ENCODE data around the gene APLNR.

Gene APLNR

GRCh38 chr11:57273448-57274058 is 36.5 kb upstream of the APLNR start:
- H3K27ac ChIP-seq: no peak overlapping the region

GRCh38 chr11:57269571-57270021 is 32.5 kb upstream of the APLNR start:
- no peaks in the 10 kb centered on the region for H3K9me3 ChIP-seq
- peaks cover 5% of the 10 kb centered on the region for H3K27me3 ChIP-seq
- no peak overlapping the region for H3K27ac ChIP-seq
- H3K36me3 ChIP-seq: no peaks in the 10 kb centered on the region
- H3K4me1 ChIP-seq (ENCODE audit: control insufficient read depth in 1 of 2, insufficient read depth in 1 of 2, low read depth in 1 of 2, low read length in 1 of 2): no peaks in the 10 kb centered on the region
- no peak for TF ChIP-seq CTCF (IDR thresholded peaks at IDR 0.05)
- no peak overlapping the region for H3K4me3 ChIP-seq (ENCODE audit: low read depth in 1 of 2, low read length in 1 of 2)

More at GRCh38 chr11:57273448-57274058, 36.5 kb upstream of the APLNR start:
- TF ChIP-seq CTCF (IDR thresholded peaks at IDR 0.05): no peak
- peaks cover 3 to 5% of the 10 kb centered on the region in 2 experiments for H3K4me1 ChIP-seq (ENCODE audit: control insufficient read depth in 1 of 2, insufficient read depth in 1 of 2, low read depth in 1 of 2, low read length in 1 of 2)
- no peak overlapping the region for H3K4me3 ChIP-seq (ENCODE audit: low read depth in 1 of 2, low read length in 1 of 2)
- no peaks in the 10 kb centered on the region for H3K9me3 ChIP-seq
- peaks cover 29% of the 10 kb centered on the region for H3K27me3 ChIP-seq
- no peaks in the 10 kb centered on the region for H3K36me3 ChIP-seq

GRCh38 chr11:57266157-57266556 is 29.1 kb upstream of the APLNR start:
- Histone ChIP-seq H3K4me3 (ENCODE audit: low read depth in 1 of 2, low read length in 1 of 2) (no peak overlapping the region), H3K36me3 (no peaks in the 10 kb centered on the region), H3K4me1 (ENCODE audit: control insufficient read depth in 1 of 2, insufficient read depth in 1 of 2, low read depth in 1 of 2, low read length in 1 of 2) (no peaks in the 10 kb centered on the region), H3K27ac (no peak overlapping the region), H3K9me3 (no peaks in the 10 kb centered on the region), H3K27me3 (peaks cover 5% of the 10 kb centered on the region)
- TF ChIP-seq CTCF (IDR thresholded peaks at IDR 0.05): no peak

GRCh38 chr11:57263351-57263750 is 26.3 kb upstream of the APLNR start:
- Histone ChIP-seq H3K36me3 (no peaks in the 10 kb centered on the region), H3K4me3 (ENCODE audit: low read depth in 1 of 2, low read length in 1 of 2) (no peak overlapping the region), H3K27ac (no peak overlapping the region), H3K27me3 (peaks cover 4% of the 10 kb centered on the region), H3K4me1 (ENCODE audit: control insufficient read depth in 1 of 2, insufficient read depth in 1 of 2, low read depth in 1 of 2, low read length in 1 of 2) (no peaks in the 10 kb centered on the region), H3K9me3 (no peaks in the 10 kb centered on the region)
- TF ChIP-seq CTCF (IDR thresholded peaks at IDR 0.05): no peak

- H3K27ac ChIP-seq: no peak overlapping the region
- no peaks in the 10 kb centered on the region for H3K4me1 ChIP-seq (ENCODE audit: control insufficient read depth in 1 of 2, insufficient read depth in 1 of 2, low read depth in 1 of 2, low read length in 1 of 2)
- no peaks in the 10 kb centered on the region for H3K9me3 ChIP-seq
- TF ChIP-seq CTCF (IDR thresholded peaks at IDR 0.05): no peak
- H3K4me3 ChIP-seq (ENCODE audit: low read depth in 1 of 2, low read length in 1 of 2): no peak overlapping the region
- peaks cover 4% of the 10 kb centered on the region for H3K27me3 ChIP-seq
- H3K36me3 ChIP-seq: no peaks in the 10 kb centered on the region
Measured at GRCh38 chr11:57262157-57262556, 25.1 kb upstream of the APLNR start.

Measured in neutrophil (primary cell).